ENCODE data around the gene RPL22.

- no peak for TF ChIP-seq CTCF (conservative IDR thresholded peaks at IDR 0.05; ENCODE audit: low read depth, low read length)
- TF ChIP-seq EZH2 (IDR thresholded peaks at IDR 0.05; ENCODE audit: borderline replicate concordance, low read depth, low read length, poor library complexity, severe bottlenecking) = no peak
Measured at GRCh38 chr1:6149597-6149996, 49.8 kb downstream of the RPL22 start.
